ENCODE measurements around the gene OTOGL.

OTOGL gene

GRCh38 chr12:80189241-80189640 is 89.9 kb downstream of the OTOGL start:
- H3K4me2 ChIP-seq (ENCODE audit: low read length) = no peak overlapping the region
- no peaks in the 10 kb centered on the region for H3K4me1 ChIP-seq (ENCODE audit: control insufficient read depth, low read length)
- H3K79me2 ChIP-seq (ENCODE audit: control insufficient read depth, low read length) = no peaks in the 10 kb centered on the region
- no peaks in the 10 kb centered on the region for H4K20me1 ChIP-seq (ENCODE audit: control insufficient read depth, insufficient read depth, low read depth, low read length)
- no peaks in the 10 kb centered on the region for H3K9me3 ChIP-seq (ENCODE audit: control insufficient read depth, insufficient read depth, low read length)
- H3K27me3 ChIP-seq (ENCODE audit: control insufficient read depth, low read length) = no peaks in the 10 kb centered on the region
- no peak overlapping the region for H3K27ac ChIP-seq (ENCODE audit: low read depth, low read length)
- no peak overlapping the region for H3K4me3 ChIP-seq (ENCODE audit: low read length)
- no peaks in the 10 kb centered on the region for H3F3A ChIP-seq (ENCODE audit: control insufficient read depth, insufficient read depth)
- no peaks in the 10 kb centered on the region for H3K9me2 ChIP-seq (replicated peaks; ENCODE audit: control insufficient read depth, low read length)
- TF ChIP-seq, protein P1, sequence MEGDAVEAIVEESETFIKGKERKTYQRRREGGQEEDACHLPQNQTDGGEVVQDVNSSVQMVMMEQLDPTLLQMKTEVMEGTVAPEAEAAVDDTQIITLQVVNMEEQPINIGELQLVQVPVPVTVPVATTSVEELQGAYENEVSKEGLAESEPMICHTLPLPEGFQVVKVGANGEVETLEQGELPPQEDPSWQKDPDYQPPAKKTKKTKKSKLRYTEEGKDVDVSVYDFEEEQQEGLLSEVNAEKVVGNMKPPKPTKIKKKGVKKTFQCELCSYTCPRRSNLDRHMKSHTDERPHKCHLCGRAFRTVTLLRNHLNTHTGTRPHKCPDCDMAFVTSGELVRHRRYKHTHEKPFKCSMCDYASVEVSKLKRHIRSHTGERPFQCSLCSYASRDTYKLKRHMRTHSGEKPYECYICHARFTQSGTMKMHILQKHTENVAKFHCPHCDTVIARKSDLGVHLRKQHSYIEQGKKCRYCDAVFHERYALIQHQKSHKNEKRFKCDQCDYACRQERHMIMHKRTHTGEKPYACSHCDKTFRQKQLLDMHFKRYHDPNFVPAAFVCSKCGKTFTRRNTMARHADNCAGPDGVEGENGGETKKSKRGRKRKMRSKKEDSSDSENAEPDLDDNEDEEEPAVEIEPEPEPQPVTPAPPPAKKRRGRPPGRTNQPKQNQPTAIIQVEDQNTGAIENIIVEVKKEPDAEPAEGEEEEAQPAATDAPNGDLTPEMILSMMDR (IDR thresholded peaks at IDR 0.05; ENCODE audit: low read depth, low read length, poor library complexity, severe bottlenecking) = no peak
- TF ChIP-seq EZH2phosphoT487 (IDR thresholded peaks at IDR 0.05; ENCODE audit: borderline replicate concordance, low read length) = no peak
- H3K36me3 ChIP-seq (ENCODE audit: control insufficient read depth, low read length) = no peaks in the 10 kb centered on the region

DNA sequence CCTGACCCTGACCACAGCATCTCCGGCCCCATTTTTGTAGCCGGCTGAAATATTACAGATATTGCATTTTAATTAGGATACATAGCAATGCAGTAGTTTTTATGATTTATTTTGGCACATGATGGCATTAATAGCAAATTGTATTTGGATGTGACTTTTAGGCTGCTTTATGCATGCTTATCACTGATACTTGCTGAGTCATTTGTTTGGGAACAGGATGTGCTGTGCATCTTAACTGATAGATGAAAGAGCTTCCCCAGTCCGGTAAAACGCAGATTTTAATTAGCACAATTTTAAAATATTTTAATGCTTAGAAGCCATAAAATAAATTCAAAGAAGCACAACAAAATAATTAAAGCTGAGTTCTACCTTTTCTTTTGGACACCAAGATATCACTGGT is 90.7 kb downstream of the OTOGL start:
- H3K27me3 ChIP-seq (ENCODE audit: control insufficient read depth, low read length) = no peaks in the 10 kb centered on the region

GRCh38 chr12:80192087-80192486 is 92.8 kb downstream of the OTOGL start:
- Histone ChIP-seq H3K27me3 (ENCODE audit: control insufficient read depth, low read length) (no peaks in the 10 kb centered on the region), H3K9me3 (ENCODE audit: control insufficient read depth, insufficient read depth, low read length) (no peaks in the 10 kb centered on the region), H3K36me3 (ENCODE audit: control insufficient read depth, low read length) (no peaks in the 10 kb centered on the region), H3K4me3 (ENCODE audit: low read length) (no peak overlapping the region), H3F3A (ENCODE audit: control insufficient read depth, insufficient read depth) (no peaks in the 10 kb centered on the region), H4K20me1 (ENCODE audit: control insufficient read depth, insufficient read depth, low read depth, low read length) (no peaks in the 10 kb centered on the region), H3K4me1 (ENCODE audit: control insufficient read depth, low read length) (no peaks in the 10 kb centered on the region), H3K4me2 (ENCODE audit: low read length) (no peak overlapping the region), H3K9me2 (replicated peaks; ENCODE audit: control insufficient read depth, low read length) (no peaks in the 10 kb centered on the region), H3K79me2 (ENCODE audit: control insufficient read depth, low read length) (no peaks in the 10 kb centered on the region), H3K27ac (ENCODE audit: low read depth, low read length) (no peak overlapping the region)
- TF ChIP-seq, protein P1 (IDR thresholded peaks at IDR 0.05; ENCODE audit: low read depth, low read length, poor library complexity, severe bottlenecking) = no peak
- TF ChIP-seq EZH2phosphoT487 (IDR thresholded peaks at IDR 0.05; ENCODE audit: borderline replicate concordance, low read length) = no peak

More for the DNA sequence above, 90.7 kb downstream of the OTOGL start:
- H3K27ac ChIP-seq (ENCODE audit: low read depth, low read length) = no peak overlapping the region
- TF ChIP-seq, protein P1 (IDR thresholded peaks at IDR 0.05; ENCODE audit: low read depth, low read length, poor library complexity, severe bottlenecking) = no peak
- TF ChIP-seq EZH2phosphoT487 (IDR thresholded peaks at IDR 0.05; ENCODE audit: borderline replicate concordance, low read length) = no peak
- no peaks in the 10 kb centered on the region for H3K9me2 ChIP-seq (replicated peaks; ENCODE audit: control insufficient read depth, low read length)
- H3K79me2 ChIP-seq (ENCODE audit: control insufficient read depth, low read length) = no peaks in the 10 kb centered on the region
- H3K4me3 ChIP-seq (ENCODE audit: low read length) = no peak overlapping the region
- H3F3A ChIP-seq (ENCODE audit: control insufficient read depth, insufficient read depth) = no peaks in the 10 kb centered on the region
- H3K4me2 ChIP-seq (ENCODE audit: low read length) = no peak overlapping the region
- no peaks in the 10 kb centered on the region for H3K9me3 ChIP-seq (ENCODE audit: control insufficient read depth, insufficient read depth, low read length)
- H4K20me1 ChIP-seq (ENCODE audit: control insufficient read depth, insufficient read depth, low read depth, low read length) = no peaks in the 10 kb centered on the region
- no peaks in the 10 kb centered on the region for H3K4me1 ChIP-seq (ENCODE audit: control insufficient read depth, low read length)
- H3K36me3 ChIP-seq (ENCODE audit: control insufficient read depth, low read length) = no peaks in the 10 kb centered on the region

- no peak overlapping the region for H3K27ac ChIP-seq (ENCODE audit: low read depth, low read length)
- no peaks in the 10 kb centered on the region for H3K4me1 ChIP-seq (ENCODE audit: control insufficient read depth, low read length)
- H3K9me2 ChIP-seq (replicated peaks; ENCODE audit: control insufficient read depth, low read length) = no peaks in the 10 kb centered on the region
- H4K20me1 ChIP-seq (ENCODE audit: control insufficient read depth, insufficient read depth, low read depth, low read length) = no peaks in the 10 kb centered on the region
- H3K9me3 ChIP-seq (ENCODE audit: control insufficient read depth, insufficient read depth, low read length) = no peaks in the 10 kb centered on the region
- H3K4me2 ChIP-seq (ENCODE audit: low read length) = no peak overlapping the region
- no peaks in the 10 kb centered on the region for H3K79me2 ChIP-seq (ENCODE audit: control insufficient read depth, low read length)
- H3K27me3 ChIP-seq (ENCODE audit: control insufficient read depth, low read length) = no peaks in the 10 kb centered on the region
- no peaks in the 10 kb centered on the region for H3K36me3 ChIP-seq (ENCODE audit: control insufficient read depth, low read length)
- H3F3A ChIP-seq (ENCODE audit: control insufficient read depth, insufficient read depth) = no peaks in the 10 kb centered on the region
- TF ChIP-seq, protein P1 (IDR thresholded peaks at IDR 0.05; ENCODE audit: low read depth, low read length, poor library complexity, severe bottlenecking) = no peak
- H3K4me3 ChIP-seq (ENCODE audit: low read length) = no peak overlapping the region
Measured at GRCh38 chr12:80193865-80194264, 94.5 kb downstream of the OTOGL start.
